B cell (primary cell): ENCODE data around the gene SAP30L. TPM values are rescaled to one million over a fixed set of nuclear protein-coding genes. Genes with fewer than 3 reads are reported as not detected.

ENCODE experiments used
- ATAC-seq: fragments of 200-7000 bp; cut with Tn5 transposase; one replicate; pipeline ENCODE4 v1.10.0; 2021; ENCODE audit warnings: low read depth, mild to moderate bottlenecking, moderate number of reproducible peaks, moderate library complexity
- CTCF ChIA-PET: fragments of 350-600 bp; sonication (Branson Sonifier 250); formaldehyde crosslinking; loops from one replicate; lab custom pipeline; 2021; ENCODE audit warnings: antibody characterized with exemption, inconsistent platforms; lab: Charles Lee
- POLR2A ChIA-PET: fragments of 350-600 bp; sonication (Branson Sonifier 250); formaldehyde crosslinking; loops from one replicate; lab custom pipeline; 2021; ENCODE audit warnings: antibody characterized with exemption; lab: Charles Lee
- DNase-seq: peaks from one replicate; pipeline ENCODE4 v3.0.0; 2013
- H2AFZ ChIP-seq: 2 replicates; pipeline ENCODE4 v1.6.1; 2012; ENCODE audit warnings: mild to moderate bottlenecking, low read depth, low read length; ENCODE audit not compliant: insufficient read depth, poor library complexity, severe bottlenecking
- H3K27ac ChIP-seq, 2 donors: 1 replicate in 1 of 2; 2 replicates in 1 of 2; pipeline ENCODE4 v1.5.1; 2012 to 2013; ENCODE audit warnings: low read length in 2 of 2, mild to moderate bottlenecking in 2 of 2, moderate library complexity in 1 of 2
- H3K27me3 ChIP-seq, 4 experiments: fragments of 200-600 bp in 1 of 4; sonication (generic) in 1 of 4; replicated peaks in 1 of 4; 1 replicate in 2 of 4; 2 replicates in 2 of 4; pipeline versions ENCODE4 v1.6.1 to v1.7.0; 2013 to 2016; ENCODE audit warnings: low read length in 3 of 4, mild to moderate bottlenecking in 2 of 4, mixed read lengths in 1 of 4, moderate library complexity in 1 of 4; ENCODE audit not compliant: insufficient read depth in 4 of 4, control insufficient read depth in 3 of 4; ENCODE audit errors: control extremely low read depth in 1 of 4
- H3K36me3 ChIP-seq, 2 experiments: replicated peaks in 1 of 2; 1 replicate in 1 of 2; 2 replicates in 1 of 2; pipeline versions ENCODE4 v1.6.1 to v1.7.1; 2013; ENCODE audit warnings: low read length in 1 of 2; ENCODE audit not compliant: insufficient read depth in 2 of 2, control insufficient read depth in 1 of 2; ENCODE audit errors: control extremely low read depth in 1 of 2, extremely low read depth in 1 of 2
- H3K4me1 ChIP-seq, 2 donors: fragments of 200-600 bp in 1 of 2; sonication (generic) in 1 of 2; 1 replicate in 1 of 2; 2 replicates in 1 of 2; pipeline versions ENCODE4 v1.5.1 to v1.6.1; 2013 to 2017; ENCODE audit warnings: low read length in 2 of 2; ENCODE audit not compliant: control insufficient read depth in 2 of 2, insufficient read depth in 2 of 2
- H3K4me2 ChIP-seq: replicated peaks from 2 replicates; pipeline ENCODE3; 2012; ENCODE audit warnings: mild to moderate bottlenecking, low read depth, low read length; ENCODE audit not compliant: poor library complexity, severe bottlenecking
- H3K4me3 ChIP-seq, 5 experiments: fragments of 200-600 bp in 1 of 5; sonication (generic) in 1 of 5; 1 replicate in 3 of 5; 2 replicates in 2 of 5; pipeline versions ENCODE4 v1.5.1 to v1.7.0; 2011 to 2016; ENCODE audit warnings: low read length in 4 of 5, mild to moderate bottlenecking in 4 of 5, low read depth in 2 of 5, control low read depth in 1 of 5, moderate library complexity in 1 of 5; ENCODE audit not compliant: insufficient read depth in 1 of 5; ENCODE audit errors: control extremely low read depth in 1 of 5, extremely low read depth in 1 of 5
- H3K79me2 ChIP-seq: fragments of 200-600 bp; sonication (generic); one replicate; pipeline ENCODE4 v1.6.0; 2016; ENCODE audit warnings: low read length; ENCODE audit not compliant: control insufficient read depth, insufficient read depth
- H3K9ac ChIP-seq: fragments of 200-600 bp; sonication (generic); 2 replicates; pipeline ENCODE4 v1.6.1; 2017; ENCODE audit warnings: mild to moderate bottlenecking, low read length, moderate library complexity
- H3K9me3 ChIP-seq, 3 donors: one replicate each; pipeline versions ENCODE4 v1.6.1 to v1.7.1; 2013; ENCODE audit warnings: low read length in 2 of 3; ENCODE audit not compliant: control insufficient read depth in 2 of 3, insufficient read depth in 1 of 3; ENCODE audit errors: control extremely low read depth in 1 of 3
- H4K20me1 ChIP-seq: 2 replicates; pipeline ENCODE4 v1.6.0; 2012; ENCODE audit warnings: mild to moderate bottlenecking, low read length; ENCODE audit not compliant: insufficient read depth, control insufficient read depth, poor library complexity, severe bottlenecking
- H3K27ac Mint-ChIP-seq: one replicate; pipeline ENCODE4 v1.8.0; 2021; ENCODE audit warnings: mixed read lengths
- H3K27me3 Mint-ChIP-seq: one replicate; pipeline ENCODE4 v1.8.0; 2021; ENCODE audit warnings: mixed read lengths
- H3K4me1 Mint-ChIP-seq: one replicate; pipeline ENCODE4 v1.8.0; 2021; ENCODE audit warnings: mixed read lengths
- H3K4me3 Mint-ChIP-seq: one replicate; pipeline ENCODE4 v1.8.0; 2021; ENCODE audit warnings: mixed read lengths
- H3K9me3 Mint-ChIP-seq: one replicate; pipeline ENCODE4 v1.8.0; 2022; ENCODE audit warnings: mixed read lengths; ENCODE audit not compliant: insufficient read depth
- CTCF ChIP-seq: fragments of 200-600 bp; IDR thresholded peaks from one replicate; pipeline ENCODE4 v1.8.0; 2022; ENCODE audit warnings: antibody characterized with exemption, mild to moderate bottlenecking
- EZH2 ChIP-seq: IDR thresholded peaks from 2 replicates; pipeline ENCODE4 v1.6.1; 2012; ENCODE audit warnings: borderline replicate concordance, low read depth, mild to moderate bottlenecking, moderate library complexity, low read length; ENCODE audit not compliant: insufficient read depth, poor library complexity, severe bottlenecking
- WGBS: methylation state at CpG from one replicate; pipeline ENCODE4 v1.1.5; 2013; ENCODE audit warnings: missing lambda C conversion rate; ENCODE audit not compliant: insufficient coverage; 5-methylcytosine and 5-hydroxymethylcytosine counted together
- intact Hi-C: fragments of 100-400 bp; cut with micrococcal nuclease; formaldehyde crosslinking; loops from one replicate; pipeline ENCODE4 v1.10.0; 2022
- polyA plus RNA-seq: library from polyadenylated mRNA; depleted of rRNA; stranded (reverse); fragments of >200 nt; gene quantifications from 2 replicates; pipeline ENCODE4 v1.2.3, GENCODE V29; 2012
- total RNA-seq, 2 donors: library from RNA; stranded (reverse); fragments of 120-200 nt in 1 of 2; gene quantifications; 1 replicate in 1 of 2; 2 replicates in 1 of 2; pipeline versions ENCODE4 v1.2.3 to v1.2.4, GENCODE V29; 2013 to 2022

SAP30L gene
- total and polyA plus RNA-seq, 2 donors (not counting 1 experiment from before 2014, with no cell fraction given), result 34.8 to 41.5 TPM

- H3K9ac ChIP-seq, result no peak overlapping the region
- intact Hi-C loops, result no loop called here
- Mint-ChIP-seq H3K4me3 (no peak overlapping the region), H3K9me3 (no peaks in the 10 kb centered on the region), H3K27me3 (peaks cover 85% of the 10 kb centered on the region), H3K27ac (no peak overlapping the region), H3K4me1 (peaks cover 24% of the 10 kb centered on the region)
- H4K20me1 ChIP-seq, result no peaks in the 10 kb centered on the region
- H3K4me2 ChIP-seq, result peak overlapping the region; percentile 26
- no peaks in the 10 kb centered on the region for H3K36me3 ChIP-seq
- 13% methylated on average over 8 of the region's 15 CpGs for WGBS
- CTCF ChIA-PET, result interaction anchor here (1.1 kb wide), 1 partner anchor 412 kb away, joined by 3 read pairs; no protein-coding TSS in a partner anchor
- no peak for TF ChIP-seq EZH2
- TF ChIP-seq CTCF, result no peak
- H3K27me3 ChIP-seq, result peaks cover 0 to 86% (median 80%) of the 10 kb centered on the region in 4 experiments
- H3K79me2 ChIP-seq, result no peaks in the 10 kb centered on the region
- no peak overlapping the region for H3K4me3 ChIP-seq
- no peak overlapping the region for H3K27ac ChIP-seq
- DNase-seq (peak; percentile 28), ATAC-seq (no peak)
- H3K4me1 ChIP-seq, result peaks cover 18 to 25% of the 10 kb centered on the region in 2 donors
- POLR2A ChIA-PET, result no interaction called here
- H3K9me3 ChIP-seq, result peaks cover 0 to 40% (median 9%) of the 10 kb centered on the region in 3 donors
- no peak overlapping the region for H2AFZ ChIP-seq
Observed at GRCh38 chr5:154484393-154485095, 38.7 kb downstream of the SAP30L start.

GRCh38 chr5:154485096-154485491, 39.3 kb downstream of the SAP30L start:
- H3K27me3 Mint-ChIP-seq, result peaks cover 86% of the 10 kb centered on the region
- Histone ChIP-seq H3K4me3 (no peak overlapping the region), H3K9ac (no peak overlapping the region), H3K27me3 (peaks cover 0 to 83% (median 78%) of the 10 kb centered on the region in 4 experiments), H3K36me3 (no peaks in the 10 kb centered on the region), H3K9me3 (peaks cover 0 to 35% (median 9%) of the 10 kb centered on the region in 3 donors), H2AFZ (no peak overlapping the region), H3K79me2 (no peaks in the 10 kb centered on the region), H3K4me1 (peaks cover 13 to 19% of the 10 kb centered on the region in 2 donors), H3K27ac (no peak overlapping the region), H4K20me1 (no peaks in the 10 kb centered on the region), H3K4me2 (no peak overlapping the region)
- CTCF ChIA-PET, result interaction anchor here (1.1 kb wide), 1 partner anchor 413 kb away, joined by 3 read pairs; no protein-coding TSS in a partner anchor
- no peak for TF ChIP-seq CTCF
- no peak for TF ChIP-seq EZH2
- WGBS, result no CpG with 5 or more reads among the region's 2 CpGs
- POLR2A ChIA-PET, result no interaction called here
- ATAC-seq, result no peak
- intact Hi-C loops, result no loop called here
- no peaks in the 10 kb centered on the region for H3K9me3 Mint-ChIP-seq
- no peak overlapping the region for H3K27ac Mint-ChIP-seq
- no peak for DNase-seq
- H3K4me1 Mint-ChIP-seq, result peaks cover 21% of the 10 kb centered on the region
- no peak overlapping the region for H3K4me3 Mint-ChIP-seq
